ENCODE results near the gene FERMT2. TPM values are rescaled to one million over a fixed set of nuclear protein-coding genes. Genes with fewer than 3 reads are reported as not detected.

The FERMT2 gene
- total RNA-seq, 2 donors from 2014 or later: 89.1 to 101 TPM

DNA sequence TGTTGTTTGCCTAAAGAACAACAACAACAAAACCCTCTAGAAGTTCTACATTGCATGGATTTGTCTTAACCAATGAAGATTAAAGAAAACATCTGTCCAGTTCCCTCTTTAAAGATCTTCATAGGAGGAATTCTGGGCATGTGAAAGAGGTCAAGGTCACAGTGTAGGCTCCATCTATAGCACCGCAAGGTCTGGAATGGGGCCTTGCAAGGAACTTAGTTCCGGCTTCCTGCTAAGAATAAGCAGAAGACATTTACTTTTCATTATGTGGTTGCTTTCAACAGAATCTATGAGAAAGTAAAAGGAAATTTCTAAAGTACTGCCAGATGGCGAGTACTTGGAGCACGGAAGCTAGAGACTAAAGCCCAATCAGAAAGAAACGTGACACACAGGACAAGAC is 102.2 kb downstream of the FERMT2 start:
- Histone ChIP-seq H3K4me3 (no peak overlapping the region), H3K9me3 (no peaks in the 10 kb centered on the region), H3K36me3 (no peaks in the 10 kb centered on the region), H3K4me1 (peaks cover 0 to 27% of the 10 kb centered on the region in 2 donors), H3K27me3 (no peaks in the 10 kb centered on the region), H3K27ac (no peak overlapping the region)
- DNase-seq (ENCODE audit: low spot score): no peak
- TF ChIP-seq, protein P1, sequence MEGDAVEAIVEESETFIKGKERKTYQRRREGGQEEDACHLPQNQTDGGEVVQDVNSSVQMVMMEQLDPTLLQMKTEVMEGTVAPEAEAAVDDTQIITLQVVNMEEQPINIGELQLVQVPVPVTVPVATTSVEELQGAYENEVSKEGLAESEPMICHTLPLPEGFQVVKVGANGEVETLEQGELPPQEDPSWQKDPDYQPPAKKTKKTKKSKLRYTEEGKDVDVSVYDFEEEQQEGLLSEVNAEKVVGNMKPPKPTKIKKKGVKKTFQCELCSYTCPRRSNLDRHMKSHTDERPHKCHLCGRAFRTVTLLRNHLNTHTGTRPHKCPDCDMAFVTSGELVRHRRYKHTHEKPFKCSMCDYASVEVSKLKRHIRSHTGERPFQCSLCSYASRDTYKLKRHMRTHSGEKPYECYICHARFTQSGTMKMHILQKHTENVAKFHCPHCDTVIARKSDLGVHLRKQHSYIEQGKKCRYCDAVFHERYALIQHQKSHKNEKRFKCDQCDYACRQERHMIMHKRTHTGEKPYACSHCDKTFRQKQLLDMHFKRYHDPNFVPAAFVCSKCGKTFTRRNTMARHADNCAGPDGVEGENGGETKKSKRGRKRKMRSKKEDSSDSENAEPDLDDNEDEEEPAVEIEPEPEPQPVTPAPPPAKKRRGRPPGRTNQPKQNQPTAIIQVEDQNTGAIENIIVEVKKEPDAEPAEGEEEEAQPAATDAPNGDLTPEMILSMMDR (IDR thresholded peaks at IDR 0.05): no peak

DNA sequence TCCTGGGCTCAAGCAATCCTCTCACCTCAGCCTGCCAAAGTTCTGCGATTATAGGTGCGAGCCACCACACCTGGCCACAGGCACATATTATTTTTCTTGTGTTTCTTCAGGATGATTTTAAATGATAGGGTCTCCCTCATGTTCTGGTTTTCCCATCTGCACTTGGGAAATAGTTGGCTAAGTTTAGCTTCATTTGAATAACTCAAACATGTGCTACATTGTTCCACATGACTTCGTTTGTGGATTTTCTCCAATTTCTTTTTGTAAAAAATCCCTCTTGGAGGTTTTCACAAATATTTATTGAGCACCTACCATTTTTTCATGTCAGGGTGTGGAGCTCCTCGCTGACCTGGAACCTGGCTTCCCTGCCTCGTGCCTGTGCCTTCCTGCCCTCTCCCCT is 104.3 kb downstream of the FERMT2 start:
- no peaks in the 10 kb centered on the region for H3K36me3 ChIP-seq

DNA sequence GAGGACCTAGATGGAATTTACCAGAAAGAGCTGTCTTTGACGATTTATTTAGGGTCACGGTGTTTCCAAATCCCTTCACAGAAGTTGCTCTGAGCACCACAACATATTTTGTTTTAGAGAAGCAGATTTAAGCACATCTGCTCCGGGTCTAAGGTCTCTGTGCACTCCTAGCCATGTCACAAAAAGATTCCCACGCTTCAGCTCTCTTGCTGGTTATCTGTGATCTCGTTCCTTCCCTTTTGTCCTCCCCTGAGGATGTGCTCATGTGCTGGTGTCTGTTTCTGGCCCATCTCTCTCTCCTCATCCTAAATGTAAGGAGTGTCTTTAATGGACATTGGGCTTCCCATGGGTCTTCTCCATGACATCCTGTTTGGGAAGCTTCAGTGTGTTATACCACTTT is 105.8 kb downstream of the FERMT2 start:
- H3K4me1 ChIP-seq: peaks cover 0 to 16% of the 10 kb centered on the region in 2 donors
- H3K27me3 ChIP-seq: no peaks in the 10 kb centered on the region
- peak overlapping the region; percentile 47 to 62 for H3K27ac ChIP-seq
- no peaks in the 10 kb centered on the region for H3K36me3 ChIP-seq
- DNase-seq (ENCODE audit: low spot score): no peak
- no peak overlapping the region for H3K4me3 ChIP-seq
- TF ChIP-seq, protein P1 (IDR thresholded peaks at IDR 0.05): no peak
- H3K9me3 ChIP-seq: no peaks in the 10 kb centered on the region

More for the DNA sequence above, 104.3 kb downstream of the FERMT2 start:
- H3K9me3 ChIP-seq: no peaks in the 10 kb centered on the region
- H3K4me1 ChIP-seq: peaks cover 0 to 16% of the 10 kb centered on the region in 2 donors
- no peak for DNase-seq (ENCODE audit: low spot score)
- H3K27ac ChIP-seq: no peak overlapping the region
- no peak overlapping the region for H3K4me3 ChIP-seq
- TF ChIP-seq, protein P1 (IDR thresholded peaks at IDR 0.05): no peak
- no peaks in the 10 kb centered on the region for H3K27me3 ChIP-seq

DNA sequence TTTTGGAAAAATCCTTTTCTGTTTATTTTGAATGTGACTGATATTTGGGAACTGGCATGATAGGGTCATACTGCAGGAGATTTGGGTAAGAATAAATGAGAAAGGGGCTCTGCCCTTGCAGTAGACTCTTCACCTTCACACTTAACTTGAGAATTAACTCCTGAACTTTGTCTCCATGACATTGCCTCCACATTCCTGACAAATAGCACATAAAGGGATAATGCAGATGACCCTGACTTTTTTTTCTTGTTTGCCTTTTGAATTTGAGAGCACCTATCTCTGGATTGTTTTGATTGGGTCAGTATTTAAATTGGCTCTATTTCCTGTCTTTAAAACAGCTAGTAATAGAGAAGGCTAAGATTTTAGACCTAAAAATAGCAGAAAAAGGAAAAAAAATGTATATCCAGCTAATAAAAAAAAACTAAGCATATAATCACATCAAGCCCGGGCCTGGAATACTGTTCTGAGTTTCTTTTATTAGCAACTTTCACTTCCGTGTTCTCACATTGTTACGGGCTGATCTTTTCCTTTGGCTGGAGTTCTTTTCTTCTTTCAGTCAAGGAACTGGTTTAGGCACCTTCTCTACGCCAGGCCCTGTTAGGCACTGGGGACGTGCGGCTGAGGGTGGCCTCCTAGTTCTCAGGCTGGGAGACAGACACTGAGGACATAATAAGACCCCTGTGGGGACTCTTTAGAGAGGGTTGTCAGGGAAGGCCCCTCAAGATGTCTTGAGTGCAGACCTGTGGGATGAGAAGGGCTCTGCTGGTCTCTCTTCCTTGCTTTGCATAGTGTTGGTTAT is 106.4 kb downstream of the FERMT2 start:
- no peak for DNase-seq (ENCODE audit: low spot score)
- no peak overlapping the region for H3K4me3 ChIP-seq
- H3K4me1 ChIP-seq: peaks cover 0 to 16% of the 10 kb centered on the region in 2 donors
- H3K9me3 ChIP-seq: no peaks in the 10 kb centered on the region
- H3K27me3 ChIP-seq: no peaks in the 10 kb centered on the region
- TF ChIP-seq, protein P1 (IDR thresholded peaks at IDR 0.05): no peak
- H3K27ac ChIP-seq: peak overlapping the region; percentile 47 to 62
- no peaks in the 10 kb centered on the region for H3K36me3 ChIP-seq

DNA sequence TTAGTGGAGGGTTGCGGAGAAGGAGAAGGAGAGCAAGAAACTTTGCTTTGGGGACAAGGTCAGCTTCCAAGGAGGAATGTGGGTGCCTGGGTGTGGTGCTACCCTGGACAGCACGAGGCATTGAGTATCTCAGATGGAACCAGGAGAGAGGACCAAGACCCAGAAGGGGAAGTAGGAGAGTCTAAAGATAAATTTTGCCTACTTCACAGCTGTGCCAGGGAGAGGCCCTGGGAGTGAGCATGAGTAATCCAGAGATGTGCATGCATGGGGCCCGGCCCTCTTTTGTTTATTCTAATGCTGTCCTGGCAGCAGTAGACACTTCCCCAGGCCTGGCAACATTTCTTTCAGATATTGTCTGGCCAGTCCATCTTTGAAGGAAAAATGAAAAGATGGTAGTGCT is 110.0 kb downstream of the FERMT2 start:
- H3K27ac ChIP-seq: no peak overlapping the region
- no peaks in the 10 kb centered on the region for H3K36me3 ChIP-seq
- peaks cover 0 to 16% of the 10 kb centered on the region in 2 donors for H3K4me1 ChIP-seq
- DNase-seq (ENCODE audit: low spot score): peak; percentile 60
- no peak overlapping the region for H3K4me3 ChIP-seq
- H3K9me3 ChIP-seq: no peaks in the 10 kb centered on the region
- TF ChIP-seq, protein P1 (IDR thresholded peaks at IDR 0.05): no peak
- H3K27me3 ChIP-seq: no peaks in the 10 kb centered on the region
